Astrocyte of the hippocampus (primary cell): ENCODE data around the gene MTFP1.
A peak's percentile ranks its signal among the peaks of the same experiment; 100 is the strongest.
"Not testable (repeated sequence)": the region's sequence is repeated elsewhere in the genome, so short reads cannot be mapped to it uniquely, and the experiment has no call there.

Experiments used
- DNase-seq: peaks from one replicate; pipeline ENCODE4 v3.0.0; 2011; ENCODE audit warnings: low read depth, low spot score

MTFP1 gene, protein sequence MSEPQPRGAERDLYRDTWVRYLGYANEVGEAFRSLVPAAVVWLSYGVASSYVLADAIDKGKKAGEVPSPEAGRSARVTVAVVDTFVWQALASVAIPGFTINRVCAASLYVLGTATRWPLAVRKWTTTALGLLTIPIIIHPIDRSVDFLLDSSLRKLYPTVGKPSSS

DNA sequence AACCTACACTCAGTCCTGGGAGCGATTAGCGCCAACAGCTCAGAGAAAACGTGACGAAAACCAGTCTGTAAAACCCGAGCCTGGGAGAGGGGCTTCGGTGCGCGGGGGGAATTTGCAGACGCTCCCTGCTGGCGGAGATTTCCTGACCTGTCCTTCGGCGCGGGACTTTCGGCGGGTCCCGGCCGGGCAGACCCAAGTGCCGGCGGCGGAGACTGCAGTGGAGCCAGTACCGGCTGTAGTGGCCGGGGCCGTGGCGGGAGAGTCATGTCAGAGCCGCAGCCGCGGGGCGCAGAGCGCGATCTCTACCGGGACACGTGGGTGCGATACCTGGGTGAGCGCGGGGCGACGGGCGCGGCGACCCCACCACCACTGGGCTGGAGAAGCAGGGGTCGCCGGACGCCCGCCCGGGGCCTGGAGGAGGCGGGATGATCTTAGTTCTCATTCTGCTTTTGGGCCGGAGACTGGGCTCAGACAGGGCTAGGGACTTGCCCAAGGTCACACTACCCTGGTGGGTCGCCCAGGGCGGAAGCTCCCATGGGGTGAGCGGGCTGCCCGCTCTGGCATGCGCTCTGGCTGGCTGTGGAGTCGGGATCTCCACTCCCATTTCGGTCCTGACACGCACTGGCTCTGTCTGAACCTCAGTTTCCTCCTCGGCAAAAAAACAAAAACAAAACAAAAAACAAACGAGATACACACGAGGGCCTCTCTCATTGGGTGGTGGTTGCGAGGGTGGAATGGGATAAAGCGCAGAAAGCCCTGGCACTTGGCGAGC is at the start of gene MTFP1:
Gene MTFP1, plus strand, starts transcription at position 153 of the 772 bp plus-strand sequence. Its CDS starts 112 bp downstream, at position 265.
- DNase-seq, result peak; percentile 79

DNA sequence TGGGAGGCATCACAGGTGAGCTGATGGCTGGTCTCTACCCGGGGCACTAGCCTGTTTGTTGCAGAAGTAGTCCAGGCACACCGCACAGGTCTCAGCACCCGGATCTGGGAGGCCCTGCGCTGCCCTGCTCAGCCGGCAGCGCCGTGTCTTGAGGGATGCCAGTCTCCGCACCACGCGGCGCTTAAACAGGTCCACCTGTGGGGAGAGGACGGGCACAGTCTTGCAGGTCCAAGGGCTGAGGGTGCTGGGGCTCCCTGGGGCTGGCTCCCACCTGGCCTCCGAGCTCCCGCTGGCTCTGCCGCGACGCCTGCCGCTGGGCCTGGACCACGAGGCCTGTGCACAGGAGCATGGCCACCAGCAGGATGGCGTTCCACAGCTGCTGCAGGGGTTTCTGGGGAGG is 45.6 kb upstream of the MTFP1 start:
- DNase-seq, result no peak

DNA sequence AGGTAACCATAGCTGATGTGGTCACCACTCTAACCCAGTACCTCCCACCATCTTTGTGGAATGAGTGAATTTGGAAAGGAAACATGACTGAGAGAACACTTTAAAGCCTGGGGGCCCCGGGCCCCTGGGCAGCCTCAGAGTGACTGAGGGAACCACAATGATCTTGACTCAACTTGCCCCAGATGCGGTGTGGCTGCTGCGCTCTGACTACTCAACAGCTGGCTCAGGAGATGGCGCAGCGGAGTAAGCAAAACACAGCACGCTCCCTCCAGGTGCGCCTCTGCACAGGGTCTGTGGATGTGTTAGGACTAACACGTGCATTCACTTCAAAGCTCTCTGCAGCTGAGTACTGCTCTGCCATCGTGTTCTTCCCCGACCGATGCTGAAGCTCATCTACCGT is 44.3 kb upstream of the MTFP1 start:
- no peak for DNase-seq

DNA sequence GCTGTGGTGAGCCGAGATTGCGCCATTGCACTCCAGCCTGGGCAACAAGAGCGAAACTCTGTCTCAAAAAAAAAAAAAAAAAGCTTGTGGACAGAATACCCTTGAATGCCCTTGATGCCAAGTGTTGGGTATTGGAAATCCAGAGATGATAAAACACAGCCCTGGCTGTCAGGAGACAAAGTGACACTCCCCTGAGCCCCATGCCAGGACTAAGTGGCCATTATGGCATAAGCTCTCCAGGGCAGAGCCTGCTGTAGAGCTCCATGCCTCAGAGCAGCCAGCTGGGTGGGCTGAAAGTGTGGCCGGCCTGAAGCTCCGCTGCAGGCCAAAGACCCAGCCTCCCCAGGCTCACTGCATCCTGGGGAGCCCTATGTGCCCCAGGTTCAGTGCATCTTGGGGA is 43.2 kb upstream of the MTFP1 start:
- DNase-seq, result no peak

DNA sequence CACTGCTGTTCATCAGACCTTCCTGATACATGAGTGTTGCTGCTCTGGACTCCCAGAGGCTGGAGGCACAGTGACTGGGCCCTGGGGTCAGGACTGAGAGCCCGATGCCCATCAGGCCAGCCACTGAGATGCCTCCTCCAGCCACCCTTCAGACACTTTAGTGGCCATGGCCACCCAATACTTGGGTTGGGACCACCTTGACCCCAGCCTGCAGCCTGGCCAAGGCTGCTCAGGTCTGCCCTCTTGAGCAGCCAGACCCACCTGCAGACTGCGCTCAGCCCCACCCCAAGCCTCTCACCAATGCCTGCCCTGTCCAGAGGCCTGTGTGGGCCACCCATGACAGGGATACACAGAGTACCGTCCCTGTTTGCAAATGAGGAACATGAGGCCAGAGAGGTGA is 42.5 kb upstream of the MTFP1 start:
- DNase-seq, result no peak

DNA sequence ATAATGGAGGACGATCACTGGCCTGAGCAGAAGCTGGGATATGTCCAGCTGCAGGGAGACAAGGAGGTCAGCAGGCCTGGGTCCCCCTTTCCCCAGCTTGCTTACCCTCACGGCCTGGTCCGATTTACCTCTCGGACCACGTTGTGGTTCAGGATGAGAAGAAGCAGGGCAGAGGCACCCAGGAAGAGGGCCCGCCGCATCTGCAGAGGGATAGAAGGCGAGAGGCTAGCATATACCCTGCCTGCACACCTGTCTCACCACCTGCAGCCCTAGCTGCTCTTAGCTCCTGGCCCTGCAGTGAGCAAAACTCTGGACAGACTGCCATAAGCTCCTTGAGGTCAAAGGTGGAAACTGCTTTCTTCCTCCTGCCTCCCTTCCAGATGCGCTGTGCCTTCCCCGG is 39.6 kb upstream of the MTFP1 start:
- DNase-seq, result no peak

DNA sequence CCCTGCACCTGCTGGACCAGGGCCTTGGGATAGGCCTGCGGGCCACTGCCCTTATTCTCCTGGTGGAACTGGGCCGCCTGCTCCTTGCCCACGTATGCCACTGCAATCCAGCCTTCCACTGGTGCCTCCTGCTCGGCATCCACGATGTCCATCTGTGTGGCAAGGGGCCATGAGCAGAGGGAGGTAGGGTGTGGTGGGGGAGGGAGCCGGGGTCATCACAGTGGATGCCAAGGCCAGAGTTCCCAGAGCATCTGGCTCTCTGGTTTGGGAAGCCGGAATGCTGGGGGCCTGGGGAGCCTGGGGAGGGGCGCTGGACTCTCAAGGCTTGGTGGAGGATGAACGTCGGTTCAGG is 39.0 kb upstream of the MTFP1 start:
- DNase-seq, result no peak

DNA sequence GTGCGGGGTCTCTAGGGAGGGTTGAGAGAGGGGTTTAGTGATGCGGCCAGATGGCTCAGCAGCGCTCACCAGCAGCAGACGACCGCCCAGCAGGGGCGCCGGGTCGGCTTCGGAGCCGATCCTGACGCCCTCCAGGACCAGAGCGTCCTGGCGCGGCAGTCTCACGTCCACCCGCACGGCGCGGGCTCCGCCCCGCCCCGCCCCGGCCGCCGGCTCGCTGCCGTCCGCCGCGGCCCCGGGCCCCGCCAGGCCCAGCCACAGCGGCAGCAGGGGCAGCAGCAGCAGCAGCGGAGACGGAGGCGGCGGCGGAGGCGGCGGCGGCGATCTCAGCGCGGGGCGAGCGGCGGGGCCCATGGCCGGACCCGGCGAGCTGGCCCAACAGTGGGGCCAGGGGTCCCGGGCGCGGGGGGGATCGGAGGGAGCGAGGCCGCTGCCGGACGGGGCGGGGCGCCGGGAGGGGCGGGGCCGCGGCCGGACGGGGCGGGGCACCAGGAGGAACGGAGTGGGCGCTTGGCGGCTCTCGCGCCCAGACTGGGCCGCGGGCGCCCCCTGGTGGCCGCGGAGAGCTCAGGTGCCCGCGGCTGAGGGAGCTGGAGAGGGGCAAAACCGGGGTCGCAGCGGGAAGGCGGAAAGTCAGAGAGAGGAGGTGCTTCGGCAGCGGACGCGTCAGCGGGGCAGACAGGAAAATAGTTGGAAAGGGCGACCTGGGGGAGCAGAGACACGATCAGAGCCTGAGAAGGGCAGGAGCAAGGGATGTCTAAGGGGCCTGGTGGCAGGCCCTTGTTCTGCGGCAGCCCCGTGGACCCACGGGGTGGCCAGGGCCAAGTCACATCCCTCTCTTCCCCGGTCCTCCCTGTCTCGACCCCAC is 38.4 kb upstream of the MTFP1 start, which contains the start of gene RNF215:
Gene RNF215, minus strand, starts transcription at position 452 of the 868 bp plus-strand sequence. Its CDS starts 98 bp downstream, at position 354.
- DNase-seq, result peak; percentile 95

DNA sequence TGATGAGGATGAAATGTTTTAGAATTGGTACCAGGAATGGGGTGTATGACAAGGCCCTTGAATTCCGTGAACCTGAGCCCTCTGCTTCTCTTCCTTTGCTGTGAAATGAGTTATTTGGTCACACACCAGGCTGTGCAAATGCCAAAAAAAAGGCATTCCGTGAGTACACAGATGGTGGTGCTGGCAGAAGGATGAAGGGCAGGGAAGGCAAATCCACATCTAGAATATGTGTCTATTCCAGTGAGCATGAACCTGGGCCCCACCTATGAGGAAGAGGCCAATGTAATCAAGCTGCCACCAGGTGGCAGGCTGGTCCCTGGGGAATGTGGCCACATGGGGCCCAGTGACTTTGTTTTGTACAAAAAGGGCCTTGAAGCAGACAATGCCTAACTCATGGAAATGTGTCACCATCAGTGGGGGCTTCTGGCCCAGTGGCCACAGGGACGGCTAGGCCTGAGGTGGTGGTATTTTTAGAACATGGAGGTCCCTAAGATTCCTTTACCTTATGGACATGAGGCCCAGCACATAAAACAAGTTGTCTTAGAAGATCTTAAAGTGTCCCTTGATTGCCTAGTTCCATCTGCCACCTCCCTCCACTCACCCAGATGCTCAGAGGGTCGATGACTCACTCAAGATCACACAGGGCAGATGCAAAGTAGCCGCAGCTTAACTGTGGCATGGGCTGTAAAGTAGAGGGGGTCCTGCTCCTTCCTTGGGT is 34.4 kb upstream of the MTFP1 start:
- peak; percentile 87 for DNase-seq

DNA sequence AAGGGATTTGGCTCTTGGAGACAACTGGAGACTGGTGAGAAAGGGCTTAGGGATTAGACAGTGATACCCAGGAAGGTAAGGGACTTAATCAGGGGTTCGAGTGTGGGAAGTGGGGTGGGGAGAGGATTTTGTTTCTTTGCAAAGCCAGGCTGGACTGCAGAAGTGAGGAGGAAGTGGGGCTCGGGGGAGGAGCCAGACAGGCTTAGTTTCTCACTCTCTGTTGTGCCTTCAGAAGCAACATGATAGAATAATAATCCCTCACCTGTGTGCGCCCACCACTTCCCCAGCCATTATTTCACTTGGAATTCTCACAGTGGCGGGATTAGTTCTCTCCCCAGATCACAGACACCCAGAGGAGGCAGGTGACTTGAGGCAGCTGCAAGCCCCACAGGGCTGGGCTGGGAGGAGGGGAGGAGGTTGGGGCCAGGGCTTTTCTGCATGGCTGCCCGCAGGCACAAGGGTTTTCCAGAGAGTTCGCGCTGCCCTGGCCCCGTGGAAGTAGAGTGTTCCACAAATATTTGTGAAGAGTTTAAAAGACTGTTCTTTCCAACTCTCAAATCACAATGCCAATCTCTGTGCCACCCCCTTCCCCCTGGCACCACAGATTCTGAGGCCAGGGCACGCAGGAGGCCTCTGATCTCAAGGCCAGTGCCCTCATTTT is 32.8 kb upstream of the MTFP1 start:
- no peak for DNase-seq

DNA sequence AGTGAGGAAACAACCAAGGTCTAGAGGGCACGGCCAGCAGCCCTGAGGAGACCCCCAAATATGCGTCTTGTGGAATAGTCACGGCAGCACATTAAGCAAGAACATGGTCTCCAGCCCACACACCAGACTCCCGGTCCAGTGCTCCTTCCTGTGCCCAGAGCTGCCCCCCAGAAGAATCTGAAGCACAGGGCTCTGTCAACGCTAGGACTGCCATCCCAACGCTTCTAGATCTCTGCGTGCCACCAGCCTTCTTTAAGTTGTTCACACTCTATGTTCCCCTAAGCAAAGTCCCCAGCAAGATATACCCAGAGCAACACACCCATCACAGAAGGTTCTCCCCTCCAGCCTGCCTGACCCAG is 32.3 kb upstream of the MTFP1 start:
- no peak for DNase-seq

DNA sequence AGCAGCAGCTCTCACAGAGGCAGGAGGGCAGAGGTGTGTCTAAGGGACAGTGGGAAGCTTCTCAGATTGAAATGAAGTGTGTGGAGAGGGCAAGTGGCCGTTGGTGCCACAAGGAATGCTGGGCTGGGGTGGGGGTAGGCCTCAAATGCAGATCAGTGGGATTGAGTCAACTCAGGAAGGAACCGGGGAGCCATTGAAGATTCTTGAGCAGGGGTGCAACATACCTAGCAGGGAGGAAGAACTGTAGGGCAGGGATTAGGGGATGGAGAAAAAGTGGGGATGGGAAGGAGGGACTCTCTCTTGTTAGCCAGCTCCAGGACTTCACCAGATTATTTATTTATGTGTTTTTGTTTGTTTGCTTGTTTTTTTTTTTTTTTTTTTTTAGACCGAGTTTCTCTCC is 31.7 kb upstream of the MTFP1 start:
- DNase-seq, result no peak

DNA sequence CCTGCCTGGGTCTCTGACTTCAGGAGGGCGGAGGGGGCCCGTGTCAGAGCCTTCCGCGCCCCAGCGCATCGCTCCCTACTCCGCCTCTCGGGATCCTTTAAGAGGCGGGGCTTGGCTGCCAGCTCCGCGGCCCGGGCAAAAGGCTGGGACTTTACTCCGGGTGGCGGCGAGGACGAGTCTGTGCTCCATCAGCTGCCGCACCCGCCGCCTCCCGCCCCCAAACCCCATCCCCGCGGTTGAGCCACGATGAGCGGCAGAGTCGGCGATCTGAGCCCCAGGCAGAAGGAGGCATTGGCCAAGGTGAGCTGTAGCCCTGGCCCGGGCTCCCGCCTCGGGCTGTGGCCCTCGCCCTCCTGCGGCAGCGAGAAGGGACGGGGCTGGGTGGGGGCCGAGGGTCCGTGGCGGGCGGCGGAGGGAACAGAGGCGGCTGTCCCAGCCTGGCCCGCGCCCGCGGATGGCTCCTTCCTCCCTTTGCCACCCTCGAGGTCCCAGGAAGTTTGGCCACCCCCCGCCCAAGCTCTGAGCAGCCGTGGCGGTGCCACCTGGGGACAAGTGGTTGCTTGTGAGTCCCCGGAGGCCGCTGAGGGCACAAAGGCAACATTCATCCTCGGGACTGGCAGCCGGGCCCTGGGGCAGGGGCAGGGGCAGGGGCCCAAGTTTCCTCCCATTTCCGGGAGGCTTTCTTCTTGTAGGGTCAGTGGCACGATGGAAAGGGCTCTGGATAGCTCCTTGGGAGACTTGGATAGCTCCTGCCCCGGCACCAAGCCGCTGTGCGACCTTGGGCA is 28.5 kb upstream of the MTFP1 start, which contains the start of gene SEC14L2:
Gene SEC14L2, plus strand, starts transcription at position 148 of the 785 bp plus-strand sequence. Its CDS starts 99 bp downstream, at position 247.
- DNase-seq, result peak; percentile 80

DNA sequence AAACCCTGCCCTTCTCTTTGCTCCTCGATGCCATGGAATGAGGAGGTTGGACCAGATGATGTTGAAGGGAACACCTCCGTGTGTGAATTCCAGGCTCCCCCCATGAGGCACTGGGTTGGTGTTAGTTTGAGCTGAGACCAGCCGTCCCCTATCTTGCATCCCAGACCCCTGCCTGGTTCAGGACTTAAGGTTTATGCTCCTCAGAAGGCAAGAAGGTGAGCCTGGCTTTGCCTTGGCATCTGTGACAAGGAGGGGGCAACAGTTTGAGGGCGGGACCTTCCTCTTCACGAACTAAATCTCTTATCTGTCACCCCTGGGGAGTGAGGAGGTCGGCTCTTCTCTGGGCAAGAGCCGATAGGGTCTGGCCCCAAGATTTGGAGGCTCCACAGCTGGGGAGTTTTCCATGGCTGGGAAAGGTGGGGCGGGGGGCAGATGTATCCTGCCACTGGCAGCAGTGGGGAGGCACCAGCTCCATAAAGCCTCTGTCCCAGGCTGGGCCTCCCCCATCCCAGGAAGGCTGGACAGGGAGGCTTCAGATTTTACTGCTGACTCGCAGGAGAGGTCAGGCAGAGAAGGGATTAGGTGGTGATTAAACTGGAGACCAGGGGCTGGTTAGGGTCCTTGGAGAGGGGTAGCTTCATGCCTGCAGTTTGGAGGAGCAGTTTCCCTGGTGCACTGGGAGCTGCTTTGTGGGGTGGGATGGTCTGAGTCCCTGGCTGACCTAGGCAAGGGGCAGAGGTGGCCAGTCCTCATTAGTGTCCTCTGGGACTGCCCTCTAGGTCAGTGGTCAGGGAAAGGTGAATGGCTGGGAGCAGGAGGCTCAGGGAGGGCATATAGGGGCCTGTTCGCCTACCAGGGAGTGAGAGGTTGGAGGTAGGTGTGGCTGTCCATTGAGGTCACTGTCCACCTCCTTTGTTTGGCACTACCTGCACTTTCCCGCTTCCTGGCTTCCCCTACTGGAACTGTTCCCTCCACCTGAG is 27.6 kb upstream of the MTFP1 start:
- no peak for DNase-seq

DNA sequence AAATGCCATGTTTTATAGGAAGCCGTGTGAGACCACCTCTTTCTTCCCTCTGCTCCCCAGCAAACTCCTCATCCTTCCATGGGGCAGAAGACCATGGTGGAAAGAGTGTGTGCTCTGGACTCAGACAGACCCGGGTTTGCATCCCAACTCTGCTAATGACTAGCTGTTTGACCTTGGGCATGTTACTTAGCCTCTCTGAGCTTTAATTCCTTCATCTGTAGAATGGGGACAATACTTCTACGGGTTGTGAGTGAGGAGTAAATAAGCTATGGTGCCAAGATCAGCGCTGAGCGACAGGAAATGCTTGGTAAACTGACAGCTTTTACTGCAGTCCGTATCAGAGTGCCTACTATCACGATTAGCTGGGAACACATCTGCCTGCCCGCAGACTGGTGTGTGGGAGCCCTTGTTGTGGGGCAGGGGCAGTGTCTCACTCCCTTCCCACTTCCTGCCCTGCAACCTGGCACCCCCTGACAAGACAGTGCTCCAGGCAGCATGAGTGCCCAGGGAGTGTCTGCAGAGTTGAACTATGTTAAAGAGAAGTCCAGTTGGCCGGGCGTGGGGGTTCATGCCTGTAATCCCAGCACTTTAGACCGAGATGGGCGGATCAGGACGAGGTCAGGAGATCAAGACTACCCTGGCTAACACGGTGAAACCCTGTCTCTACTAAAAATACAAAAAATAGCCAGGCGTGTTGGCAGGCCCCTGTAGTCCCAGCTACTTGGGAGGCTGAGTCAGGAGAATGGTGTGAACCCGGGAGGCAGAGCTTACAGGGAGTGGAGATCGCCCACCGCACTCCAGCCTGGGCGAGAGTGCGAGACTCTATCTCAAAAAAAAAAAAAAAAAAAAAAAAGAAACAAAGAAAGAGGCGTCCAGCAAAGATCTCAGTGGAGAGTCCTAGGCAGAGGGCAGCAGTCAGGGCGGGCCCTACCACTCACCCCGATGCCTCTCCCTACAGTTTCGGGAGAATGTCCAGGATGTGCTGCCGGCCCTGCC is 26.6 kb upstream of the MTFP1 start:
- no peak for DNase-seq

DNA sequence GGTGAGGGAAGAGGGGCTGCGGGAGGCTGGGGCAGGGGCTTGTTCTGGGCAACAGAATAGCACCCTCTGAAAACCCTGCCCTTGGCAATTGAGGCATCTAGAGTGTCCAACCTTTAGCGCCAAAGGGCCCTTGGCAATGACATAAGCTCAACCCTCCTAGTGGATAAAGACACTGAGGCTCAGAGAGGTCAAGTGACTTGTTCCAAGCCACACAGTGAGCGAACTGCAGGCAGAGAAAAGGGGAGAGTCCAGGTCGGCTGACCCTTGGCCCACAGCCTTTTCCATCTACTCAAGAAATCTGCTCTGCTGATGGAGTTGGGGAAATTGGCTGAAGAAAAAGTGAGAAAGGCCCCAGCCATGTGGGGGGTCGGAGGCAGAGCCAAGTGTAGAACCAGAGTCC is 25.9 kb upstream of the MTFP1 start:
- no peak for DNase-seq

DNA sequence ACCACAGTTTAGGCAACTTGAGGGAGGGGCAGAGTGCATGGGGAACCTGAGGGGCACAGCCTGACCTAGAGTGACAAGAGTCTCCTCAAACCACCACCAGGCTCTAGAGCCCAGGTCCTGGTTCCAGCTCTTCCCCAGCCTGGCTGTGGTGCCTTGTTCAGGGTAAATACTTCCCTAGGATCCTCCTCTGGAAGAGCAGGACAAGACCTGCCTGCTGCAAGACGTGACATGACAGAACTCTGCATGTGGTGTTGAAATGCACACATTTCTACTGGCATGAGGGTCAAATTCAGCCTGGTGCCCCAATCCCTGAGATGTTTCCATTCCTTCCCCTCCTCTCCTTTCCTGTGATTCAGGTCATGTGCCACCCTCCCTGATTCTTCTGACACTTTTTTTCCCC is 25.4 kb upstream of the MTFP1 start:
- DNase-seq, result no peak

DNA sequence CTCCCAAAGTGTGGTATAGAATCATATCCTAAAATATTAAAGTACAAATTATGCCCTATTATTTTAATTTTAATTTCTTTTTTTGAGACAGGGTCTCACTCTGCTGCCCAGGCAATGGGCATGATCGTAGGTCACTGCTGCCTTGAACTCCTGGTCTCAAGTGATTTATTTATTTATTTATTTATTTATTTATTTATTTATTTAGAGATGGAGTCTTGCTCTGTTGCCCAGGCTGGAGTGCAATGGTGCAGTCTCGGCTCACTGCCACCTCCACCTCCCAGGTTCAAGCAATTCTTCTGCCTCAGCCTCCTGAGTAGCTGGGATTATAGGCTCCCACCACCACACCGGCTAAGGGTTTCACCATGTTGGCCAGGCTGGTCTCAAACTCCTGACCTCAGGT is 24.5 kb upstream of the MTFP1 start:
- DNase-seq, result not testable (repeated sequence)
